ENCODE results near the gene C11orf87. TPM values are rescaled to one million over a fixed set of nuclear protein-coding genes. Genes with fewer than 3 reads are reported as not detected.
A peak's percentile ranks its signal among the peaks of the same experiment; 100 is the strongest.

C11orf87 gene
- total and polyA plus RNA-seq, 2 experiments from 2014 or later = 0.50 to 0.56 TPM

DNA sequence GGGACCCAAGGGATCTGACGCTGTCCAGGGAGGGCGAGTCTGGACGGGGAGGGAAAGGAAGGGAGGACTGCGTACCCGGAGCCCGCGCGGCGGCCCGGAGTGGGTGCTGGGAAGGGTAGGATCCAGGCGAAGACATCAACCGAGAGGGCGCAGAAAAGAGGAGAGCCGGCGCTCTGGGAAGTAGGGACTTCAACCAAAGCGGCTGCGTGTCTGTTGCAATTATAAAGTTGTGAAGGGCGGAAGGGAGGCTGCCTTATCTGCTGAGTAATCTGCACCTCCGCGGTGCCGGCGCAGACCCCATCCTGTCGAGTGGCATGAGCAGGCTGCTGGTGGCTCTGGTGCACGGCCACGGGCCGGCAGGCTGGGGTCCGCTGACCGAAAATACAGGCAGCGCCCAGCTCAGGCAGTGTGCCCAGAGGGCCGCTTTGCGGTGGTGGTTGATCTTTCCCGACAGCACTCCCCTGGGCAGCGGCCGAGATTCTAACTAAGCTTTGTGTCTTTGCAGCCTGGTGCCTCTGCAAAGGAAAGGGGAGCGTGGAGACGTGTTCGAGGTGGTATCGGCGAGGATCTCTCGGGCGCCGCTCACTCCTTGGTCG is 978 bp downstream of the C11orf87 start (continued):
- TF ChIP-seq, protein P1, sequence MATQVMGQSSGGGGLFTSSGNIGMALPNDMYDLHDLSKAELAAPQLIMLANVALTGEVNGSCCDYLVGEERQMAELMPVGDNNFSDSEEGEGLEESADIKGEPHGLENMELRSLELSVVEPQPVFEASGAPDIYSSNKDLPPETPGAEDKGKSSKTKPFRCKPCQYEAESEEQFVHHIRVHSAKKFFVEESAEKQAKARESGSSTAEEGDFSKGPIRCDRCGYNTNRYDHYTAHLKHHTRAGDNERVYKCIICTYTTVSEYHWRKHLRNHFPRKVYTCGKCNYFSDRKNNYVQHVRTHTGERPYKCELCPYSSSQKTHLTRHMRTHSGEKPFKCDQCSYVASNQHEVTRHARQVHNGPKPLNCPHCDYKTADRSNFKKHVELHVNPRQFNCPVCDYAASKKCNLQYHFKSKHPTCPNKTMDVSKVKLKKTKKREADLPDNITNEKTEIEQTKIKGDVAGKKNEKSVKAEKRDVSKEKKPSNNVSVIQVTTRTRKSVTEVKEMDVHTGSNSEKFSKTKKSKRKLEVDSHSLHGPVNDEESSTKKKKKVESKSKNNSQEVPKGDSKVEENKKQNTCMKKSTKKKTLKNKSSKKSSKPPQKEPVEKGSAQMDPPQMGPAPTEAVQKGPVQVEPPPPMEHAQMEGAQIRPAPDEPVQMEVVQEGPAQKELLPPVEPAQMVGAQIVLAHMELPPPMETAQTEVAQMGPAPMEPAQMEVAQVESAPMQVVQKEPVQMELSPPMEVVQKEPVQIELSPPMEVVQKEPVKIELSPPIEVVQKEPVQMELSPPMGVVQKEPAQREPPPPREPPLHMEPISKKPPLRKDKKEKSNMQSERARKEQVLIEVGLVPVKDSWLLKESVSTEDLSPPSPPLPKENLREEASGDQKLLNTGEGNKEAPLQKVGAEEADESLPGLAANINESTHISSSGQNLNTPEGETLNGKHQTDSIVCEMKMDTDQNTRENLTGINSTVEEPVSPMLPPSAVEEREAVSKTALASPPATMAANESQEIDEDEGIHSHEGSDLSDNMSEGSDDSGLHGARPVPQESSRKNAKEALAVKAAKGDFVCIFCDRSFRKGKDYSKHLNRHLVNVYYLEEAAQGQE (IDR thresholded peaks at IDR 0.05; ENCODE audit: unreplicated experiment) = peak; percentile 2
- no peak for TF ChIP-seq EZH2phosphoT487 (IDR thresholded peaks at IDR 0.05; ENCODE audit: unreplicated experiment)

DNA sequence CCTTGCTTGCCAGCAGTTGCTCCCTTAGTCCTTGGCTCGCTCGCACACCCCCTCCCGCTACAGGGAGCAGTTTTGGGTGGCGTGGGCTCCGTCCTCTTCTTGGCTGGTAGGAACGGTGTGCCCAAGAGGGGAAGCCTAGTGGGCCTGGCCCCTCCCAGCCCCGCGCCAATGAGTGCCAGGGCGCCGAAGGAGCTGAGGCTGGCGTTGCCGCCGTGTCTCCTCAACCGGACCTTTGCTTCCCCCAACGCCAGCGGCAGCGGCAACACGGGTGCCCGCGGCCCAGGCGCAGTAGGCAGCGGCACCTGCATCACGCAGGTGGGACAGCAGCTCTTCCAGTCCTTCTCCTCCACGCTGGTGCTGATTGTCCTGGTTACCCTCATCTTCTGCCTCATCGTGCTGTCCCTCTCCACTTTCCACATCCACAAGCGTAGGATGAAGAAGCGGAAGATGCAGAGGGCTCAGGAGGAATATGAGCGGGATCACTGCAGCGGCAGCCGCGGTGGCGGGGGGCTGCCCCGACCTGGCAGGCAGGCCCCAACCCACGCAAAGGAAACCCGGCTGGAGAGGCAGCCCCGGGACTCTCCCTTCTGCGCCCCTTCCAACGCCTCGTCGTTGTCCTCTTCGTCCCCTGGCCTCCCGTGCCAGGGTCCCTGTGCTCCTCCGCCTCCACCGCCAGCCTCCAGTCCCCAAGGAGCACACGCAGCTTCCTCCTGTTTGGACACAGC is 1.6 kb downstream of the C11orf87 start:
- H3K79me2 ChIP-seq (replicated peaks; ENCODE audit: insufficient read depth) = no peaks in the 10 kb centered on the region
- peak; percentile 18 for ATAC-seq
- Mint-ChIP-seq H3K36me3 (ENCODE audit: low read depth) (no peaks in the 10 kb centered on the region), H3K27ac (no peak overlapping the region), H3K9me3 (no peaks in the 10 kb centered on the region), H3K27me3 (ENCODE audit: insufficient read depth, low read depth, poor library complexity) (peaks cover 35% of the 10 kb centered on the region), H3K4me3 (peak overlapping the region; percentile 76), H3K4me1 (peaks cover 8% of the 10 kb centered on the region)
- H3K27ac ChIP-seq (ENCODE audit: low read depth) = no peak overlapping the region
- H2AFZ ChIP-seq = peak overlapping the region; percentile 96
- H3K27me3 ChIP-seq (ENCODE audit: insufficient read depth) = peaks cover 49% of the 10 kb centered on the region
- no peaks in the 10 kb centered on the region; the same call in 1 of the 2 replicates for H3K4me1 ChIP-seq (ENCODE audit: insufficient read depth)
- no peaks in the 10 kb centered on the region for H3K9me2 ChIP-seq (ENCODE audit: insufficient read depth)
- H4K20me1 ChIP-seq (replicated peaks; ENCODE audit: insufficient read depth) = peaks cover 13% of the 10 kb centered on the region
- H3K4me3 ChIP-seq = peak overlapping the region; percentile 68
- H3K36me3 ChIP-seq (ENCODE audit: insufficient read depth) = no peaks in the 10 kb centered on the region; the same call in 1 of the 2 replicates
- DNase-seq (ENCODE audit: low spot score) = peak; percentile 35
- no peaks in the 10 kb centered on the region for H3F3A ChIP-seq (replicated peaks; ENCODE audit: low read depth)
- H3K4me2 ChIP-seq = peak overlapping the region; percentile 91
- TF ChIP-seq POLR2AphosphoS5 (IDR thresholded peaks at IDR 0.05; ENCODE audit: low read depth) (no peak), JUNB (IDR thresholded peaks at IDR 0.05; ENCODE audit: unreplicated experiment) (no peak), ZNF114 (CRISPR knock-in tag; IDR thresholded peaks at IDR 0.05) (no peak), EZH2 (IDR thresholded peaks at IDR 0.05; ENCODE audit: low read depth, unreplicated experiment) (peak; percentile 60), EZH2phosphoT487 (IDR thresholded peaks at IDR 0.05; ENCODE audit: unreplicated experiment) (no peak), NANOG (IDR thresholded peaks at IDR 0.05; ENCODE audit: borderline replicate concordance) (no peak)
- TF ChIP-seq, protein P2, sequence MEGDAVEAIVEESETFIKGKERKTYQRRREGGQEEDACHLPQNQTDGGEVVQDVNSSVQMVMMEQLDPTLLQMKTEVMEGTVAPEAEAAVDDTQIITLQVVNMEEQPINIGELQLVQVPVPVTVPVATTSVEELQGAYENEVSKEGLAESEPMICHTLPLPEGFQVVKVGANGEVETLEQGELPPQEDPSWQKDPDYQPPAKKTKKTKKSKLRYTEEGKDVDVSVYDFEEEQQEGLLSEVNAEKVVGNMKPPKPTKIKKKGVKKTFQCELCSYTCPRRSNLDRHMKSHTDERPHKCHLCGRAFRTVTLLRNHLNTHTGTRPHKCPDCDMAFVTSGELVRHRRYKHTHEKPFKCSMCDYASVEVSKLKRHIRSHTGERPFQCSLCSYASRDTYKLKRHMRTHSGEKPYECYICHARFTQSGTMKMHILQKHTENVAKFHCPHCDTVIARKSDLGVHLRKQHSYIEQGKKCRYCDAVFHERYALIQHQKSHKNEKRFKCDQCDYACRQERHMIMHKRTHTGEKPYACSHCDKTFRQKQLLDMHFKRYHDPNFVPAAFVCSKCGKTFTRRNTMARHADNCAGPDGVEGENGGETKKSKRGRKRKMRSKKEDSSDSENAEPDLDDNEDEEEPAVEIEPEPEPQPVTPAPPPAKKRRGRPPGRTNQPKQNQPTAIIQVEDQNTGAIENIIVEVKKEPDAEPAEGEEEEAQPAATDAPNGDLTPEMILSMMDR (conservative IDR thresholded peaks at IDR 0.05; ENCODE audit: low read depth in 2 of 2) = 0 out of 4 replicates have a peak, but pooled peaks of 1 of the 2 experiments have one; percentile 8
- TF ChIP-seq, protein P1 (IDR thresholded peaks at IDR 0.05; ENCODE audit: unreplicated experiment) = peak; percentile 6
- TF ChIP-seq, protein P3, sequence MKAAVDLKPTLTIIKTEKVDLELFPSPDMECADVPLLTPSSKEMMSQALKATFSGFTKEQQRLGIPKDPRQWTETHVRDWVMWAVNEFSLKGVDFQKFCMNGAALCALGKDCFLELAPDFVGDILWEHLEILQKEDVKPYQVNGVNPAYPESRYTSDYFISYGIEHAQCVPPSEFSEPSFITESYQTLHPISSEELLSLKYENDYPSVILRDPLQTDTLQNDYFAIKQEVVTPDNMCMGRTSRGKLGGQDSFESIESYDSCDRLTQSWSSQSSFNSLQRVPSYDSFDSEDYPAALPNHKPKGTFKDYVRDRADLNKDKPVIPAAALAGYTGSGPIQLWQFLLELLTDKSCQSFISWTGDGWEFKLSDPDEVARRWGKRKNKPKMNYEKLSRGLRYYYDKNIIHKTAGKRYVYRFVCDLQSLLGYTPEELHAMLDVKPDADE (IDR thresholded peaks at IDR 0.05) = no peak

All from GM23338 (cell line).